HepG2 (cell line): ENCODE measurements around the gene ATF1. TPM values are rescaled to one million over a fixed set of nuclear protein-coding genes. Genes with fewer than 3 reads are reported as not detected.

Experiments used
- CEBPB ChIP-seq: IDR thresholded peaks from 2 replicates; pipeline ENCODE4 v1.6.1; 2011; ENCODE audit warnings: low read depth, low read length, improper control_type of control experiment, borderline replicate concordance
- CHD2 ChIP-seq: IDR thresholded peaks from 2 replicates; pipeline ENCODE4 v1.6.1; 2011; ENCODE audit warnings: low read depth, low read length, improper control_type of control experiment
- CSRNP2 ChIP-seq: sonication (generic); formaldehyde crosslinking; conservative IDR thresholded peaks from 2 replicates; pipeline ENCODE4 v1.8.0; 2022; ENCODE audit warnings: low read depth, missing genetic modification reagents
- ELF1 ChIP-seq: sonication (generic); formaldehyde crosslinking; IDR thresholded peaks from 2 replicates; pipeline ENCODE4 v1.4.0; 2020; ENCODE audit warnings: missing genetic modification reagents
- FIP1L1 ChIP-seq: fragments of 200-400 bp; formaldehyde crosslinking; IDR thresholded peaks from 2 replicates; pipeline ENCODE4 v1.6.1; 2018; ENCODE audit warnings: low read depth, mild to moderate bottlenecking, low read length, moderate library complexity, borderline replicate concordance; ENCODE audit not compliant: insufficient read depth
- HNF4A ChIP-seq: sonication (generic); formaldehyde crosslinking; IDR thresholded peaks from 2 replicates; pipeline ENCODE4 v1.4.0; 2020; ENCODE audit warnings: missing genetic modification reagents
- KLF6 ChIP-seq: IDR thresholded peaks from 2 replicates; pipeline ENCODE4 v1.8.0; 2016; ENCODE audit warnings: missing biosample characterization, missing genetic modification reagents
- MLX ChIP-seq: IDR thresholded peaks from 2 replicates; pipeline ENCODE4 v1.6.1; 2016
- PITX1 ChIP-seq: sonication (generic); formaldehyde crosslinking; IDR thresholded peaks from 2 replicates; pipeline ENCODE4 v1.5.1; 2020; ENCODE audit warnings: mild to moderate bottlenecking, missing genetic modification reagents
- PRDM15 ChIP-seq: sonication (generic); formaldehyde crosslinking; IDR thresholded peaks from 2 replicates; pipeline ENCODE4 v1.4.0; 2020; ENCODE audit warnings: missing genetic modification reagents
- RAD21 ChIP-seq: fragments of 450-650 bp; formaldehyde crosslinking; IDR thresholded peaks from 2 replicates; pipeline ENCODE4 v1.5.0; 2020; ENCODE audit warnings: mild to moderate bottlenecking
- TBX2 ChIP-seq: sonication (generic); formaldehyde crosslinking; IDR thresholded peaks from 2 replicates; pipeline ENCODE4 v1.5.0; 2020; ENCODE audit warnings: missing genetic modification reagents, mild to moderate bottlenecking, borderline replicate concordance
- TP53 ChIP-seq: sonication (generic); formaldehyde crosslinking; conservative IDR thresholded peaks from 2 replicates; pipeline ENCODE4 v1.4.0; 2020; ENCODE audit warnings: missing genetic modification reagents
- ZNF343 ChIP-seq: sonication (generic); formaldehyde crosslinking; IDR thresholded peaks from 2 replicates; pipeline ENCODE4 v1.4.0; 2020; ENCODE audit warnings: mild to moderate bottlenecking, missing genetic modification reagents
- ZNF362 ChIP-seq: sonication (generic); formaldehyde crosslinking; IDR thresholded peaks from 2 replicates; pipeline ENCODE4 v1.4.0; 2020; ENCODE audit warnings: missing genetic modification reagents, mild to moderate bottlenecking, borderline replicate concordance
- ZNF441 ChIP-seq: sonication (generic); formaldehyde crosslinking; IDR thresholded peaks from 2 replicates; pipeline ENCODE4 v1.7.0; 2021; ENCODE audit warnings: missing genetic modification reagents, borderline replicate concordance
- ZNF687 ChIP-seq: sonication (generic); formaldehyde crosslinking; IDR thresholded peaks from 2 replicates; pipeline ENCODE4 v1.5.1; 2020; ENCODE audit warnings: mild to moderate bottlenecking, missing genetic modification reagents, moderate library complexity
- ZSCAN12 ChIP-seq: sonication (generic); formaldehyde crosslinking; IDR thresholded peaks from 2 replicates; pipeline ENCODE4 v1.9.0; 2021; ENCODE audit warnings: mild to moderate bottlenecking, missing genetic modification reagents
- polyA plus RNA-seq, 8 experiments: library from polyadenylated mRNA; depleted of rRNA in 3 of 8; stranded (reverse) in 7 of 8; unstranded in 1 of 8; fragments of >200 nt; fragmentation: Illumina TruSeq in 4 of 8; extraction: Trizol in 4 of 8; gene quantifications; 2 replicates each; pipeline versions ENCODE4 v1.2.1 to v1.2.3, GENCODE V29; 2011 to 2016; ENCODE audit warnings: low read depth in 4 of 8, missing spikeins in 1 of 8, mixed read lengths in 1 of 8; ENCODE audit not compliant: insufficient read depth in 1 of 8
- total RNA-seq, 5 experiments: library from RNA; depleted of rRNA; stranded (reverse); fragments of >200 nt; fragmentation: Illumina TruSeq; extraction: Trizol; gene quantifications; 2 replicates each; pipeline ENCODE4 v1.2.3, GENCODE V29; 2016; ENCODE audit warnings: low read depth in 1 of 5

Gene ATF1
- total and polyA plus RNA-seq, 2 of the 13 experiments (the other 11 are each of a cell fraction or from before 2014, with no cell fraction given) = 29.3 to 52.0 TPM

- TF ChIP-seq ZNF687 (CRISPR knock-in tag) (peak; percentile 68), CSRNP2 (CRISPR knock-in tag) (no peak), PITX1 (no peak), KLF6 (no peak), RAD21 (CRISPR knock-in tag) (peak; percentile 39; the same call in 1 of the 2 replicates), FIP1L1 (no peak; the same call in 1 of the 2 replicates), ZNF362 (CRISPR knock-in tag) (no peak), ELF1 (CRISPR knock-in tag) (peak; percentile 19; the same call in 1 of the 2 replicates), ZNF441 (CRISPR knock-in tag) (no peak), TP53 (CRISPR knock-in tag) (no peak), ZNF343 (CRISPR knock-in tag) (no peak), TBX2 (CRISPR knock-in tag) (peak; percentile 71; the same call in 1 of the 2 replicates), CEBPB (no peak), ZSCAN12 (CRISPR knock-in tag) (0 out of 2 replicates have a peak, but pooled peaks have one; percentile 66), CHD2 (0 out of 2 replicates have a peak, but pooled peaks have one; percentile 17), PRDM15 (no peak), MLX (no peak), HNF4A (CRISPR knock-in tag) (no peak)
Observed at GRCh38 chr12:50764286-50765094, 589 bp downstream of the ATF1 start (continued).
